PFSK-1 (cell line): Measurements from ENCODE around the gene TKFC.

Source experiments
- POLR2AphosphoS5 ChIP-seq: IDR thresholded peaks from 2 replicates; pipeline ENCODE4 v1.6.1; 2012; ENCODE audit warnings: low read depth, mild to moderate bottlenecking, control low read depth, low read length, moderate library complexity
- REST ChIP-seq, 2 experiments: IDR thresholded peaks; 2 replicates each; pipeline versions ENCODE4 v1.6.1 to v1.8.0; 2011 to 2012; ENCODE audit warnings: low read depth in 2 of 2, low read length in 2 of 2, control low read depth in 1 of 2, inconsistent platforms in 1 of 2, mild to moderate bottlenecking in 1 of 2, moderate library complexity in 1 of 2; ENCODE audit not compliant: insufficient read depth in 1 of 2

GRCh38 chr11:61356706-61357105 is 23.7 kb downstream of the TKFC start:
- TF ChIP-seq REST (IDR thresholded peaks at IDR 0.05; ENCODE audit: insufficient read depth in 1 of 2, low read depth in 2 of 2, low read length in 2 of 2) = no peak
- TF ChIP-seq POLR2AphosphoS5 = no peak
